GM19025 (cell line): ENCODE measurements around the gene SPATA2.
A peak's percentile ranks its signal among the peaks of the same experiment; 100 is the strongest.
"Not testable (repeated sequence)": the region's sequence is repeated elsewhere in the genome, so short reads cannot be mapped to it uniquely, and the experiment has no call there.

Source experiments
- ATAC-seq: cut with Tn5 transposase; IDR thresholded peaks from one replicate; pipeline ENCODE4 v1.9.1; 2021; ENCODE audit warnings: mild to moderate bottlenecking, low read depth, moderate library complexity; ENCODE audit not compliant: unreplicated experiment

SPATA2 gene

GRCh38 chr20:49915380-49916145 lies at the start of gene SPATA2:
SPATA2 (minus strand) TSS chr20:49915529; CDS start chr20:49908490, 7,039 bp downstream.
- ATAC-seq: peak; percentile 86

GRCh38 chr20:49961413-49961812 lies 46.1 kb upstream of the SPATA2 start:
- ATAC-seq: no peak

GRCh38 chr20:49957089-49957938 lies 42.0 kb upstream of the SPATA2 start:
- not testable (repeated sequence) for ATAC-seq

GRCh38 chr20:49956689-49957088 lies 41.4 kb upstream of the SPATA2 start:
- no peak for ATAC-seq

GRCh38 chr20:49955830-49956396 lies 40.6 kb upstream of the SPATA2 start:
- ATAC-seq: not testable (repeated sequence)

GRCh38 chr20:49955167-49955566 lies 39.8 kb upstream of the SPATA2 start:
- ATAC-seq: no peak

GRCh38 chr20:49951151-49951550 lies 35.8 kb upstream of the SPATA2 start:
- no peak for ATAC-seq

- ATAC-seq: no peak
These were observed 33.6 kb upstream of the SPATA2 start for GRCh38 chr20:49948809-49949507.

- ATAC-seq: no peak
These were observed 32.8 kb upstream of the SPATA2 start for GRCh38 chr20:49948178-49948577.

GRCh38 chr20:49945701-49946477 lies 30.6 kb upstream of the SPATA2 start:
- ATAC-seq: no peak

- ATAC-seq: no peak
These were observed 30.0 kb upstream of the SPATA2 start for GRCh38 chr20:49945306-49945700.

- ATAC-seq: no peak
These were observed 27.6 kb upstream of the SPATA2 start for GRCh38 chr20:49942942-49943341.

GRCh38 chr20:49942303-49942702 lies 27.0 kb upstream of the SPATA2 start:
- ATAC-seq: no peak

GRCh38 chr20:49941456-49941855 lies 26.1 kb upstream of the SPATA2 start:
- ATAC-seq: no peak

- no peak for ATAC-seq
These were observed 23.1 kb upstream of the SPATA2 start for GRCh38 chr20:49938173-49939163.

GRCh38 chr20:49937027-49937929 lies 21.9 kb upstream of the SPATA2 start:
- ATAC-seq: no peak

GRCh38 chr20:49936153-49937026 lies 21.1 kb upstream of the SPATA2 start, which contains the start of gene RNF114:
RNF114 (plus strand) TSS chr20:49936397; CDS start chr20:49936413, 16 bp downstream.
- ATAC-seq: peak; percentile 49
